HG03575 (cell line): ENCODE data around the gene SNRPB.

ENCODE experiments used
- ATAC-seq: cut with Tn5 transposase; IDR thresholded peaks from one replicate; pipeline ENCODE4 v1.9.1; 2021; ENCODE audit not compliant: unreplicated experiment, insufficient number of reproducible peaks, low FRiP score; ENCODE audit errors: extremely low read depth

Gene SNRPB

GRCh38 chr20:2449386-2449785, 21.2 kb downstream of the SNRPB start:
- ATAC-seq, result no peak

- no peak for ATAC-seq
Observed at GRCh38 chr20:2446845-2447244, 23.7 kb downstream of the SNRPB start.

- no peak for ATAC-seq
Observed at GRCh38 chr20:2431185-2431584, 39.4 kb downstream of the SNRPB start.

GRCh38 chr20:2430538-2430937, 40.1 kb downstream of the SNRPB start:
- ATAC-seq, result no peak

- no peak for ATAC-seq
Observed at GRCh38 chr20:2429051-2429450, 41.5 kb downstream of the SNRPB start.

- no peak for ATAC-seq
Observed at GRCh38 chr20:2421247-2421646, 49.3 kb downstream of the SNRPB start.

GRCh38 chr20:2420510-2420909, 50.1 kb downstream of the SNRPB start:
- no peak for ATAC-seq

GRCh38 chr20:2418388-2418787, 52.2 kb downstream of the SNRPB start:
- no peak for ATAC-seq

- ATAC-seq, result no peak
Observed at GRCh38 chr20:2417213-2417541, 53.4 kb downstream of the SNRPB start.

GRCh38 chr20:2416541-2417212, 53.9 kb downstream of the SNRPB start:
- no peak for ATAC-seq
